ENCODE measurements around the gene ENTPD5. TPM values are rescaled to one million over a fixed set of nuclear protein-coding genes. Genes with fewer than 3 reads are reported as not detected.

The ENTPD5 gene, protein sequence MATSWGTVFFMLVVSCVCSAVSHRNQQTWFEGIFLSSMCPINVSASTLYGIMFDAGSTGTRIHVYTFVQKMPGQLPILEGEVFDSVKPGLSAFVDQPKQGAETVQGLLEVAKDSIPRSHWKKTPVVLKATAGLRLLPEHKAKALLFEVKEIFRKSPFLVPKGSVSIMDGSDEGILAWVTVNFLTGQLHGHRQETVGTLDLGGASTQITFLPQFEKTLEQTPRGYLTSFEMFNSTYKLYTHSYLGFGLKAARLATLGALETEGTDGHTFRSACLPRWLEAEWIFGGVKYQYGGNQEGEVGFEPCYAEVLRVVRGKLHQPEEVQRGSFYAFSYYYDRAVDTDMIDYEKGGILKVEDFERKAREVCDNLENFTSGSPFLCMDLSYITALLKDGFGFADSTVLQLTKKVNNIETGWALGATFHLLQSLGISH
- 9.9 and 14.8 TPM in 2 replicates for total RNA-seq

DNA sequence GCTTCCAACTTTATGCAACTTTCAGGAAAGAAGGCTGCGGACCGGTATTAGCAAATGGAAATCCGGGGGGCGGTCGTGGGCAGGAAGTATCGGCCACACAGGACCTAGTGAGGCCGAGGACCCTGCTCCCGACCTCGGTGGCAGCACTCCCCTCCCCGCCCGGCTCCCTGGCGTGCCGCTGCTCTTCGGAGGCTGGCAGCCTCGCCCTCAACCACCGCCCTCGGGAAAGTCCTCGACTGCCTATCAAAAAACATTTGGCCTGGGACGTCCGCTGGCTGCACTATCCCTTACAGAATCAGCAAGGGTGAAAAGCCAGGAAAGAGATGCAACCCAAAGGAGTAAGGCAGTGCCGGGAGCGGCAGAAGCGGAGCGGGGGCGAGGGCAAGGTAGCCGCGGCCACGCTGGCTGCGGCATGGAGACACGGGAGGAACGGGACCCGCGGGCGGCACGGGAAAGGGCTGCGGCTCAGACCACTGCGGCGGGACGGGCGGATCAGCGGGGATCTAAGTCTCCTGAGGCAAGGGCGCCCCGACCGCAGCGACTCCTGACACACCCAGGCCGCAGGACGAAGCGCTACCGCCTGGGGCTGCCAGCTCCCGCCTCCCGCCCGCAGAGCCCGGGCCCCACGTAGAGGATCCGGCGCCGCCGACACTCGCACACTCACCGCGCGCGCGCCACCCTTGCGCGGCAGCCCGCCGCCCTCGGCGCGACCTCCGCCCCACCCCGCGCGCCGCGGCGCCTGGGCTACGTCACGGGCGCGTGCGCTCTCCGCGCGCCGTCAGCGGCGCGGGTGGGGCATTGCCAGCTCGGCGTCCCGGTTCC is at the start of gene ENTPD5, which contains the start of gene BBOF1:
TSS of gene ENTPD5 (minus strand) at position 703 of the 822 bp plus-strand sequence. CDS start 31,186 bp downstream, outside the sequence.
TSS of gene BBOF1 (plus strand) at position 764 of the 822 bp plus-strand sequence. CDS start 130 bp downstream, outside the sequence.
- DNase-seq = peak; percentile 92

DNA sequence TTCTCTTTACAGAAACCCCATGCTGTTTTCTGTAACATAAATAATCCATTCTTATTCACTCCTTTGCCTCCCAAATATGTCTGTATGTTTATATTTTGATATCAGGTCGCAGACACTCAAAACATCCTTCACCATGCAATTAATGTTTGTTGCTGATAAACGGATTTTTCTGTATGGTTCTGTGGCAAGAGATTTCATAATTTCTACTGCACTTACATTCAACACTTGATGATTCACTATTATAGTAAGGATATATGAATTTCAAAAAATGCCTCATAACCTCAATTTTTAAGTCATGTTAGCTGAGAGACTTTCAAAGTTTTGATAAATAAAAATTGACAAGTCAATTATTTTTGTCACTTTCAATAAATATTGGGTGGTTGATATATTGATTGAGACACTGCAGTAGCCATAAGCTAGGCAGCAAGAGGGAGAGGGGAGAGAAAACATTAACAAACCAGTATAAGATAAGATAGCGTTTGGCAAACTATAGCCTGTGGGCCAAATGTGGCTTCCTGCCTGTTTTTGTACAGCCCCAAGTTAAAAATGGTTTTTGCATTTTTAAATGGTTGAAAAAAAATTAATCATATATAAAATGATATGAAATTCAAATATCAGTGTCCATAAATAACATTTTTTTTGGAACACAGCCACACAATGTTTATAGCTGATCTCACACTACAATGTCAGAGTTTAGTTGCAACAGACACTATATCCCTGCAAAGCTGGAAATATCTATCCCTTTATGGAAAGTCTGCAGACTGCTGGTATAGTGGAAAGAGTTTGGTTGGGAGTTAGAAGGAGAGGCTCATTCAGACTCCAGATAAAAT is 46.9 kb upstream of the ENTPD5 start:
- DNase-seq = no peak

DNA sequence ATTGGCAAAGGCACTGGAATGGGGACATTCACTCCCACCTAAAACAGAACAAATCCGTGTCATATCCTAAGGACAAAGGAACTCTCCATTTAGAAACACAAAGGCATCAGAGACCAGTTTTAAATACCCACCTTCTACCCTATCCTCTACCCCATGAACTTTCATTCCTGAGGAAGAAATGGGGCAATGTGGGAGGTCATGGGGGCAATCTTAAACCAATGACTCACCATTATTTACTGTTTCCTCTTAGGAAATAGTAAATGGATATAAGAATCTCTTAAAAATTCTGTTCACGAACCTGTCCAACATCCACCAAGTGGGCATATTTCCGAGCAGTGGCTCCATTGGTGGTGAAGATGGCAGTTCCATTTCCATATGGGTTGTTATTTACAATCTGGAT is 45.8 kb upstream of the ENTPD5 start:
- peak; percentile 39 for DNase-seq

DNA sequence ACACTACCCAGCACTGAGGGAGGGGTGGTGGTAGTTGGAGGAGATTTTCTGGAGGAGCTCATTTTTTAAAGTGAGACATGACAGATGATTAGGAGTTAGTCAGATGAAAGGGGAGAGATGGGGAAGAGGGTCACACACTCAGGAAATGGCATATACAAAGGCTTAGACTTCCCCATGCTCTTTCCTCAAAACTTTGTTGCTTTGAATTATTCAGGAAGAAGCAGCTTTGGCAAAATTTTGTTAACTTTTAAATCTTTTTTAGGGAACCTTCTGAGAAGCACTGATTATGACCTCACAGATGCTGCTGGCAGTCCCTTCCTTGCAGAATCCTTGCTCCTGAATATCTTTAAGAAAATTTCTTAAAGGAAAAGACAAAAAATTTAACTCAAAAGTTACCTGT is 45.3 kb upstream of the ENTPD5 start:
- no peak for DNase-seq

DNA sequence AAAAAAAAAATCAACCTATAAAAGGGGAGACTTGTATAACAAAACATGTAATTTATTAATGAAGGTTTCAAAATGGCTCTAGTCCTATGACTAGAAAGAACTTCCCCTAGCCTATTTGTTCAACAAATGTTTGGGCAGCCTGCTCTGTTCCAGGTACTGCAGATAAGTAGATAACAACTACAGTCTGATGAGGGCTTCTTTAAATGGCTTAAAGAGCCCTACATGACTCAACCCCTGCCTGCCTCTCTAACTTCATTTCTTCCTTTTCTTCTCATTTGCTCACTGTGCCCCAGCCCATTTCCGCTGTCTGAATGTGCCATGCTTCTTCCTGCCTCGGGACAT is 43.7 kb upstream of the ENTPD5 start:
- DNase-seq = no peak

DNA sequence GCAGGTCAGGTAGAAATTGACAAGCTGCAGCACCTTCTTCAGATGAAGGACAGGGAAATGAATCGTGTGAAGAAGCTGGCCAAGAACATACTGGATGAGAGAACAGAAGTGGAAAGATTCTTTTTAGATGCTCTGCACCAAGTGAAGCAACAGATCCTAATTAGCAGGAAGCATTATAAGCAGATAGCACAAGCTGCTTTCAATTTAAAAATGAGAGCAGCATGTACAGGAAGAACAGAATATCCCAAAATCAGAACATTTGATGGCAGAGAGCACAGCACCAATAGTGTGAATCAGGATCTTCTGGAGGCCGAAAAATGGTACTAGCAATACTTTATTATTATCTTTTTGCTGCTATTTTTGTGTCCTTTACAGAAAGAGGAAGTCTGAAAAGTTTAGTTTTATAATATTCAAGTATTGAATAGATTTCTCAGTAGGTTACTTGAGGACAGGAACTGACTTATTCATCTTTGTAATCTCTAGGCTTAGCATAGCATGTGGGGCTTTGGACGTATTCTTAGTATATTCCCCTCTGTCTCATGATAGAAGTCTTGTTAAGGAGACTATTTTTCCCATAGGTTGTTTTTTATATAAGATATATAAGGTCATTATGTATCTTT is 30.9 kb upstream of the ENTPD5 start:
- DNase-seq = no peak

DNA sequence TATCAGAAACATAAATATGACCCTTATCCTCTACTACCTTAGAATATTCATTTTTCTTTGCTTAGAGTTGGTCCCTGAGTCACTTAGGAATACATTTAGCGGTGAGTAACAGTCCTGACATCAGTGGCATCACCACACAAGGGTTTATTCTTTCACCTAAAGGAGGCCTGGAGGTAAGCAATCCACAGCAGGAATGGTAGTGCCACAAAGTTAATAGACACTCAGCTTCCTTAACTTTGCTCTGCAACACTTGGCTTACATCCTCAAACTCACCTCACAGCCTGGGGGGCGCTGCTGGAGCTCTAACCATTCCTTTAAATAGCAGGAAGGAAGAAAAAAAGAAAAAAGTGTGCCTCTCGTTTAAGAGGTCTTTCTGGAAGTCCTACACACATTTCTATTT is 29.2 kb upstream of the ENTPD5 start:
- peak; percentile 25 for DNase-seq

DNA sequence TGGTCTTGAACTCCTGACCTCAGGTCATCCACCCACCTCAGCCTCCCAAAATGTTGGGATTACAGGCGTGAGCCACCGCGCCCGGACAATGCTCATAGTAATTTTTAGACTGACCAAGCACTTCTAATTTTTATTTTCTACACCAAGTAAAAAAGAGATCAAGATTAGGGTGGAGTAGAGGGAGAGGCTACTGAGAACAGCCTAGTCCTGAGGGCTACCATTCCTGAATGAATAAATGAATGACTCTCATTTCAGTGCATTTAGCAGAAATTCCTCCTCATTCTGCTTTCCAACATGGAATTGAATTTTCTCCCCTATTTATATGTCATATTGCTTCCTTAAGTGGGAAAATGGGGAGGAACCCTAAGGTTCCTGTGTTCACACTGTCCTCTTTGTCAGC is 26.4 kb upstream of the ENTPD5 start:
- no peak for DNase-seq

DNA sequence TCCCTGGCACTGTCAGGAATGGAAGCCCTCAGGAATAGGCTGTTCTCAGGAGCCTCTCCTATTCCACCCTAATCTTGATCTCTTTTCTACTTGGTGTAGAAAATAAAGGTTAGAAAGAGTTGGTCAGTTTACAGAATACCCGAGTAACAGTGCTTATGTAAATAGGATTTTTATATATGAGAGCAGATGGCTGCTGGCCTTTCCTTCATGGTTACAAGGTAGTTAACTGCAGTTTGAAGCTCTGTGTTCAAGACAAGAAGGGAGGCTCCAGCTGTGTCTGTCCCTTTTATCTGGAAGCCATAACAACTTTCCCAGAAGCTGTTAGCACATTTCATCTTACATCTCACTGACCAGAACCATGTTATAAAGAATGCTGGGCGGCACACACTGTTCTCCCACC is 23.2 kb upstream of the ENTPD5 start:
- DNase-seq = no peak

DNA sequence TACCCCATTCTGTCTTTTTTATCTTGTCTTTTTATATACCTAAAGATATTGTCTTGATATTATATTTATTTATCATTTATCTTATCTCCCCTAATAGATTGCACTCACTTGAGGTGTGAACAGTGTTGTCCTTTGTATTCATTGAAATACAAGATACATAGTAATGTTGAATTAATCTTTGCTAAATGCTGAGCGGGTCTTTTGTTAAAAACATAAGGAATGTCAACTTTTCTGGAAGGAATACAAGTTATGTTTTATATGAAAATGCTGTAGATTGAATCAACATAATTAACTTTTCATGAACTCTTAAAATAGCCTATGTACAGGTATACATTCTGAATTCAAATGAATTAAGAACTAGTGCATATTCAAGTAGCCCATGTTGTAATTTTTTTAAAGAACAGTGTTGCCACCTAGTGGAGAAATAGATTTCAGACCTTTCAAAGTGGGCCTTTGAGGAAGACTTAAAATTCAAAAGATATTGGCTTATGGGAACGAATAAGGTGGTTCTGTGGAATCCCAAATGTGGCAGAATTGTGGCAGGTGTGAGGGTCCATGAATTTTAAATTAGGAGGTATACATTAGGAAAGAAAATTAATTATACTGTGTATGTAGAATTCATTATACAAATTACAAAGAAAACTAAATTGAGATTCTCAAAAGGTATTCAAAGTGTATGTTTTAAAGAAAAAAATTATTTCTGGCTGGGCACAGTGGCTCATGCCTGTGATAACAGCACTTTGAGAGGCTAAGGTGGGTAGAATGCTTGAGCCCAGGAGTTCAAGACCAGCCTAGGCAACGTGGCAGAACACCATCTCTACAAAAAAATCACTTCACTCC is 19.2 kb upstream of the ENTPD5 start:
- DNase-seq = peak; percentile 75

DNA sequence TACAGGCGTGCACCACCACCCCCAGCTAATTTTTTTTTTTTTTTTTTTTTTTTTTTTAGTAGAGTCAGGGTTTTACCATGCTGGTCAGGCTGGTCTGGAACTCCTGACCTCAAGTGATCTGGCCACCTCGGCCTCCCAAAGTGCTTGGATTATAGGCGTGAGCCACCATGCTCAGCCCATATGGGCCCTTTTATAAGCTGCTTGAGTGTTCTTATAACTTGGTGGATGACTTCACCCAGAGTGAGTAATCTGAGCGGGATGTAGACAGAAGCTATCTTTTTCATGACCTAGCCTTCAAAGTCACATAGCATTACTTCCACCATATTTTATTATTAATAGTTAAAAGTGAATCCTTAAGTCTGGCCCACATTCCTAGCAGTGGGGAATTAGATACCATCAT is 16.5 kb upstream of the ENTPD5 start:
- DNase-seq = no peak

DNA sequence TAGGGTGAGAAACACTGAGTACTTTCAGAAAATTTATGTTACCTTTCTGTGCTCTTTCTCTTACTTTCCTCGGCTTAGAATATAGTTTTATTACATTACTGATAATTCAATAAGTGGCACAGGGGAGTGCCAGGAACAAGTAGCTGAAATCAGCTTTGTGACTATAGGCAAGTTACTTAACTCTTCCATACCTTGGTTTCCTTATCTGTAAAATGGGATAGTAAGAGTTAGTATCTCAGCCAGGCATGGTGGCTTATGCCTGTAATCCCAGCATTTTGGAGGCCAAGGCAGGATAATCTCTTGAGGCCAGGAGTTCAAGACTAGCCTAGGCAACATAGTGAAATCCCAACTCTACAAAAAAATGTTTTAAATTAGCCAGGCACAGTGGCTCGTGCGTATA is 15.5 kb upstream of the ENTPD5 start:
- no peak for DNase-seq

DNA sequence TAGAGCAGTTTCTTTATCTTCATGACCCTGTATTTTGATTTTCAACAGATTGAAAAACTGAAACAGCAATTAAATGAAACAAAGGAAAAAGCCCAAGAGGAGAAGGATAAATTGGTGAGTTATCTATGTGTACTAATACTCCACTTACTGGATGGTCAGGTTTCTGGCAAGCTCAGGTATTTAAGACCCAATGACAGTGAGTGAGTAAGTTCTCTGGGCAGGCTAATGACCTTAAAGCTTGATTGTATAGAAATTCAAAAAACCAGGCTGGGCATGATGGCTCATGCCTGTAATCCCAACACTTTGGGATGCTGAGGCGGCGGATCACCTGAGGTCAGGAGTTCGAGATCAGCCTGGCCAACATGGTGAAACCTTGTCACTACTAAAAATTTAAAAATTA is 10.0 kb upstream of the ENTPD5 start:
- DNase-seq = no peak

DNA sequence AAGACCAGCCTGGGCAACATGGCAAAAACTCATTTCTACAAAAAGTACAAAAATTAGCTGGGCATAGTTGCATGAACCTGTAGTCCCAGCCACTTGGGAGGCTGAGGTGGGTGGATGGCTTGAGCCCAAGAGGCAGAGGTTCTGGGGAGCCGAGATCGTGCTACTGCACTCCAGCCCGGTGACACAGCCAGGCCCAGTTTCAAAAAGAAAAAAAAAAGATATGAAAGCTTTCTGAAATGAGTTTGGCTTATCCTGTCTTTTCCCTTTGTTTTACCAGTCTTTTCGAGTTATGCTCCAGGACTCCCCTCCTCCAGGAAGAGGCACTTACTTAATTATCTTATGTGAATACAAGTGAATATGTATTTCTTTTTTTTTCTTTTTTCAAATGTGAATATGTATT is 3.3 kb upstream of the ENTPD5 start:
- DNase-seq = no peak

DNA sequence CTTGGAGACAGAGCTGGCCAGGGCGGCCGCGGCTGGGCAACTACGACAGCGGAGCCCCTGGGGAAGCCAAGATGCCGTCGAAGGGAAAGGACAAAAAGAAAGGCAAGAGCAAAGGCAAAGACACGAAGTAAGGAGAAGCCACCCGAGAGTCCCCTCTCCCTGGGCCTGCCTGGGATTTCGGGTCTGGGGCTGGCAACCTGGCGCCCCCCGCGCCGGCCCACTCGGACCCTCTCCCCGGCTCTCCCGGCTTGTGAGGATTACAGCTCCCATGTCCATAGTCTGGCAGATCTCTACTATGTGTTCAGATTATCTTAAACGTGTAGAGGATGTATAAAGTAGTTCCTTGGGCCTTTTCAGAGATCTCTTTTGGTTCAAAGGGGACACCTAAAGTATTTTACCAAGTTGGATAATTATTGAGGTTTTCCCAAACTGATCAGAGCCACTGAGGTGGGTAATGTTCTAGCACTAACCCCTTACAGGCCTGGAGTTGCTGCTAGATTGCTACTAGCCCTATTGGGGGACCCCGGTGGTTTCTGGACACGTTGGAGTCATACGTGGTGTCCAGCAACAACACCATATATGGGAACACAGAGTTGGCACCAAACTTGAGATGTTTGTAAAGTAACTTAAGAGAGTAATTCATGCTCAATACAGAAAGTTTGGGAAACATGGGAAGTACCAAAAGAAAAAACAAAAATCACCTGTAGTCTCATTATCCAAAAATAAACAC is 485 bp upstream of the ENTPD5 start:
- peak; percentile 55 for DNase-seq

DNA sequence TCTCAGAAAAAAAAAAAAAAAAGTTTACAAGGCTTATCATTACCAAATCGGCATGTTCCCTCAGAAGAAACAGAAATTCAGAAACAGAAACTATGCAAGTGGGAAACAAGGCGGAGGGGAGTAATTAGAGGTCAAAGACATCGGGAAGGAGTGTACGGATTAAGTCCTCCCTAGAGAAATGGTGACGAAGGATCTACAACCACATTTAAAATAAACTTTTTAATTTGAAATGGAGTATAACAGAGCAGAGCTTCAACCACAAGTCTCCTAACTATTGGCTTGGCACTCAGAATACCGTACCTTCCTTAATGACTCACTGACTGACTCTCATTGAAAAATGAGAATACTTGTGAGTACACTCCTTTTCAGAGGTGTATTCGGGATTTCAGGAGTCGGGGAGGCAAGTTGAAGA is 908 bp downstream of the ENTPD5 start:
- peak; percentile 66 for DNase-seq

DNA sequence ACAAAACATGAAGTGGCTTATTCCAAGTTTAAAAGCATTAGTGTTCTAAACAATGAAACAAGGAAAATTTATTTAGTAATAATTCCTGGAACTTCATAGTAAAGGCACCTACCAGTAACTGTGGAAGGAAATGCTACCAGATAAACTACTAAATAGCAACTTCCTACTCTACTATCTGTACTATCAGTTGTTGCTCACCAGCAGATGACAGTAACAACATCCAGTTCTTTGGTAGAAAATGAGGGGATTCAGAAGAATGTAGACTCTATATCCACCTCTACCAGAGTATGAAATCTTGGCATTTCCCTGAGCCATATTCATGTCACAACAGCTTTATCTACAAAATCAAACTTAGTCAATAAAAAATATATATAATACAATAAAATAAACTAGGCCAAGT is 3.1 kb downstream of the ENTPD5 start:
- DNase-seq = no peak

DNA sequence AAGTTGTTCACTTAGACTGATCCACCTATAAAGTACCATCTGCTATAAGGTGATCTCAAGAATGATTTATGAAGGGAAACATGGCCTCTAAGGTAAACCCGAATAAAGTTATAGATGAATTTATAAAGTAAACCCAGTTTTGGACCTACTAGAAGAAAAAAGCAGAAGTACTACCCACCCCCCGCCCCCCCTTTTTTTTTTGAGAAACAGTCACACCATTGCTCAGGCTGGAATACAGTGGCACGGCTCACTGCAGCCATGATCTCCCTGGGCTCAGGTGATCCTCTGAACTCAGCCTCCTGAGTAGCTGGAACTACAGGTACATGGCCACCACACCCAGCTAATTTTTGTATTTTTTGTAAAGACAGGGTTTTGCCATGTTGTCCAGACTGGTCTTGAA is 3.9 kb downstream of the ENTPD5 start:
- no peak for DNase-seq

DNA sequence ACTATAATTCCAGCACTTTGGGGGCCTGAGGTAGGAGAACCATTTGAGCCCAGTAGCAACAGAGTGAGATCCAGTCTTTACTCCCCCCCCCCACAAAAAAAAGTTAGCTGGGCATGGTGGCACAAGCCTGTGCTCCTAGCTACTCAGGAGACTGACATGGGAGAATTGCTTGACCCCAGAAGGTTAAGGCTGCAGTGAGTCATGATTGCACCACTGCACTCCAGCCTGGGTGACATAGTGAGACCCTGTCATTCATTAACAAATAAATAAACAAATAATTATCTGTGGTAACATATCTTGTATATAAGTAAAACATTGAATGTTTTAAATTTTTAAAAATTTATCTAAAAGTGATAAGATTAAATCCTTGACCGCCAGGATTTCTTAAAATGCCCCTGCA is 4.8 kb downstream of the ENTPD5 start:
- no peak for DNase-seq

DNA sequence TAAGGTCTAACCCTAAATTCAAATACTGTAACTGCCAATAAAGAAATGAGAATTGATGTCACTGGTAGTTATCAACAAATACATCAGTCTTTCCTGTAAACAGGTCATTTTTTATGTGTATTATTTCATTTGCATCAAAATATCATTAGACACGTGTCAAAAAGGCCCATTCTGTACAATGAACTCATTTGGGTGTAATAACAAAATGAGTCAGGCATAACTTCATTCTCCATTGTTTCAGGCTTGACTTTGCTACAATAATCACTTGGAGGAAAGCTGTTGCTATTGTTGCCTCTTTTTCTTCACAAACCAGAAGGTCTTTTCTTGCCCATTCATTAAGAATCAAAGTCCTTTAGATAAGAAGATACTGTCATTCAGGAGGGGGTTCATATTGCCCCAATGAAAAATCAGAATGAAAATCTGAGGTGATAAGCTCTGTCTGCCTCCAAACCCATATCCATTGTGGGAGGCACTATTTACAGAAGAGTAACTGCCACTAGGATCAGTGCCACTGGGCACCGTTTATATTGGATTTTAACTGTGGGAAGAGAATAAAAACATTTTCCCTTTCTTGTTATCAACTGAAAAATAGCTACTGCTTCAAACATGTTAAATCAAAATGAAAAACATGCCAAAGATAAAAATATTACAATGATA is 10.1 kb downstream of the ENTPD5 start:
- DNase-seq = peak; percentile 80
